ENCODE results near the gene CCNY. TPM values are rescaled to one million over a fixed set of nuclear protein-coding genes. Genes with fewer than 3 reads are reported as not detected.

Gene CCNY
- total and polyA plus RNA-seq, 2 donors (not counting 1 experiment from before 2014, with no cell fraction given) = 34.1 to 64.9 TPM

- Histone ChIP-seq H3K27me3 (replicated peaks in 1 of 4; ENCODE audit: control extremely low read depth in 1 of 4, control insufficient read depth in 3 of 4, insufficient read depth in 4 of 4, low read length in 3 of 4) (no peaks in the 10 kb centered on the region), H3K4me3 (ENCODE audit: control extremely low read depth in 1 of 5, extremely low read depth in 1 of 5, insufficient read depth in 1 of 5, low read depth in 2 of 5, low read length in 4 of 5) (no peak overlapping the region), H3K9me3 (ENCODE audit: control extremely low read depth in 1 of 3, control insufficient read depth in 2 of 3, insufficient read depth in 1 of 3, low read length in 2 of 3) (no peaks in the 10 kb centered on the region), H2AFZ (ENCODE audit: insufficient read depth, low read depth, low read length, poor library complexity, severe bottlenecking) (no peak overlapping the region), H4K20me1 (ENCODE audit: control insufficient read depth, insufficient read depth, low read length, poor library complexity, severe bottlenecking) (no peaks in the 10 kb centered on the region), H3K4me2 (replicated peaks; ENCODE audit: low read depth, low read length, poor library complexity, severe bottlenecking) (no peak overlapping the region), H3K79me2 (ENCODE audit: control insufficient read depth, insufficient read depth, low read length) (peaks cover 3% of the 10 kb centered on the region), H3K27ac (ENCODE audit: low read length in 2 of 2) (no peak overlapping the region), H3K36me3 (replicated peaks in 1 of 2; ENCODE audit: control extremely low read depth in 1 of 2, control insufficient read depth in 1 of 2, extremely low read depth in 1 of 2, insufficient read depth in 2 of 2, low read length in 1 of 2) (peaks cover 0 to 29% of the 10 kb centered on the region in 2 experiments), H3K9ac (ENCODE audit: low read length) (no peak overlapping the region), H3K4me1 (ENCODE audit: control insufficient read depth in 2 of 2, insufficient read depth in 2 of 2, low read length in 2 of 2) (peaks cover 11 to 18% of the 10 kb centered on the region in 2 donors)
- ChIA-PET CTCF (interaction anchor here (2.3 kb wide), 1 partner anchor 180 kb away, joined by 8 read pairs; no protein-coding TSS in a partner anchor), POLR2A (no interaction called here)
- H3K27ac Mint-ChIP-seq = no peak overlapping the region
- ATAC-seq (ENCODE audit: low read depth) (no peak), DNase-seq (no peak)
- WGBS (ENCODE audit: insufficient coverage) = 100% methylated on average over 4 of the region's 5 CpGs
- peaks cover 21% of the 10 kb centered on the region for H3K4me1 Mint-ChIP-seq
- no peaks in the 10 kb centered on the region for H3K27me3 Mint-ChIP-seq
- intact Hi-C loops (cut with micrococcal nuclease) = no loop called here
- no peak overlapping the region for H3K4me3 Mint-ChIP-seq
- TF ChIP-seq CTCF (IDR thresholded peaks at IDR 0.05) (no peak), EZH2 (IDR thresholded peaks at IDR 0.05; ENCODE audit: borderline replicate concordance, insufficient read depth, low read depth, low read length, poor library complexity, severe bottlenecking) (no peak)
- no peaks in the 10 kb centered on the region for H3K9me3 Mint-ChIP-seq (ENCODE audit: insufficient read depth)
Observed at GRCh38 chr10:35559416-35559815, 223.1 kb downstream of the CCNY start.

GRCh38 chr10:35561715-35562114 is 225.4 kb downstream of the CCNY start:
- H3K4me1 Mint-ChIP-seq = peaks cover 19% of the 10 kb centered on the region
- H3K36me3 ChIP-seq (replicated peaks in 1 of 2; ENCODE audit: control extremely low read depth in 1 of 2, control insufficient read depth in 1 of 2, extremely low read depth in 1 of 2, insufficient read depth in 2 of 2, low read length in 1 of 2) = peaks cover 0 to 32% of the 10 kb centered on the region in 2 experiments
- POLR2A ChIA-PET = no interaction called here
- H2AFZ ChIP-seq (ENCODE audit: insufficient read depth, low read depth, low read length, poor library complexity, severe bottlenecking) = no peak overlapping the region
- no peak overlapping the region for H3K4me3 Mint-ChIP-seq
- no peak overlapping the region for H3K27ac ChIP-seq (ENCODE audit: low read length in 2 of 2)
- no peaks in the 10 kb centered on the region for H3K9me3 ChIP-seq (ENCODE audit: control extremely low read depth in 1 of 3, control insufficient read depth in 2 of 3, insufficient read depth in 1 of 3, low read length in 2 of 3)
- no peaks in the 10 kb centered on the region for H3K27me3 ChIP-seq (replicated peaks in 1 of 4; ENCODE audit: control extremely low read depth in 1 of 4, control insufficient read depth in 3 of 4, insufficient read depth in 4 of 4, low read length in 3 of 4)
- CTCF ChIA-PET = interaction anchor here (0.6 to 5.7 kb wide), 10 partner anchors 9 to 445 kb away, joined by 3 to 31 read pairs (median 7); no protein-coding TSS in a partner anchor
- peaks cover 8% of the 10 kb centered on the region for H4K20me1 ChIP-seq (ENCODE audit: control insufficient read depth, insufficient read depth, low read length, poor library complexity, severe bottlenecking)
- DNase-seq (no peak), ATAC-seq (ENCODE audit: low read depth) (no peak)
- H3K4me2 ChIP-seq (replicated peaks; ENCODE audit: low read depth, low read length, poor library complexity, severe bottlenecking) = no peak overlapping the region
- H3K27ac Mint-ChIP-seq = peak overlapping the region; percentile 51
- H3K4me3 ChIP-seq (ENCODE audit: control extremely low read depth in 1 of 5, extremely low read depth in 1 of 5, insufficient read depth in 1 of 5, low read depth in 2 of 5, low read length in 4 of 5) = no peak overlapping the region
- H3K9me3 Mint-ChIP-seq (ENCODE audit: insufficient read depth) = no peaks in the 10 kb centered on the region
- peaks cover 12 to 20% of the 10 kb centered on the region in 2 donors for H3K4me1 ChIP-seq (ENCODE audit: control insufficient read depth in 2 of 2, insufficient read depth in 2 of 2, low read length in 2 of 2)
- H3K27me3 Mint-ChIP-seq = no peaks in the 10 kb centered on the region
- intact Hi-C loops (cut with micrococcal nuclease) = loop anchor here (2.0 kb wide), 2 partner anchors 321 to 439 kb away; no protein-coding TSS in a partner anchor
- peaks cover 3% of the 10 kb centered on the region for H3K79me2 ChIP-seq (ENCODE audit: control insufficient read depth, insufficient read depth, low read length)
- H3K9ac ChIP-seq (ENCODE audit: low read length) = no peak overlapping the region
- TF ChIP-seq CTCF (IDR thresholded peaks at IDR 0.05) (no peak), EZH2 (IDR thresholded peaks at IDR 0.05; ENCODE audit: borderline replicate concordance, insufficient read depth, low read depth, low read length, poor library complexity, severe bottlenecking) (no peak)
- WGBS (ENCODE audit: insufficient coverage) = 98% methylated on average over 4 of the region's 5 CpGs
